Activated T-cell treated with anti-CD3 and anti-CD28 coated beads, Interleukin-2, amount 50 U/mL, for 24 hours (primary cell): ENCODE data around the gene FABP7.
"Not testable (repeated sequence)": the region's sequence is repeated elsewhere in the genome, so short reads cannot be mapped to it uniquely, and the experiment has no call there.

ENCODE experiments used
- DNase-seq: peaks from one replicate; pipeline ENCODE4 v3.0.0-alpha.2; 2020
- H3K27ac Mint-ChIP-seq: 2 replicates; pipeline ENCODE4 v1.8.0; 2020; ENCODE audit warnings: mild to moderate bottlenecking, mixed read lengths
- H3K27me3 Mint-ChIP-seq: 2 replicates; pipeline ENCODE4 v1.8.0; 2020; ENCODE audit warnings: mixed read lengths
- H3K36me3 Mint-ChIP-seq: 2 replicates; pipeline ENCODE4 v1.8.0; 2020; ENCODE audit warnings: low read depth, mixed read lengths
- H3K4me1 Mint-ChIP-seq: 2 replicates; pipeline ENCODE4 v1.8.0; 2020; ENCODE audit warnings: low read depth, mixed read lengths
- H3K4me3 Mint-ChIP-seq: 2 replicates; pipeline ENCODE4 v1.8.0; 2020; ENCODE audit warnings: mild to moderate bottlenecking, moderate library complexity, mixed read lengths
- H3K9me3 Mint-ChIP-seq: 2 replicates; pipeline ENCODE4 v1.8.0; 2020; ENCODE audit warnings: mixed read lengths

Gene FABP7

DNA sequence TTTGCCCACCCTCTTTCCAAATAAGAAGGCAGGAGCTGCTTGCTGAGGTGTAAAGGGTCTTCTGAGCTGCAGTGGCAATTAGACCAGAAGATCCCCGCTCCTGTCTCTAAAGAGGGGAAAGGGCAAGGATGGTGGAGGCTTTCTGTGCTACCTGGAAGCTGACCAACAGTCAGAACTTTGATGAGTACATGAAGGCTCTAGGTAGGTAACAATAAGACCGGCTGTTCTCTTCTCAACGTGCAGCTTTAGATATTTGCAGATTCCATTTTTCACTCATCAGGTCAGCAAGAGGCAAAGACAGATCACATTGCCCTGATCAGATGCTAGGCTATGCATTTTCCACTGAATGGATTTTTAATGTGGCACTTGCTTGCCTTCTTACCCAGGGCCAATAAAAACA lies at the start of gene FABP7:
Gene FABP7 (plus strand): TSS at position 50 of the 400 bp plus-strand sequence. CDS start 79 bp downstream, at position 129.
- Mint-ChIP-seq H3K9me3 (no peaks in the 10 kb centered on the region), H3K27me3 (peaks cover 10% of the 10 kb centered on the region), H3K4me3 (no peak within 1 kb of the TSS), H3K27ac (no peak within 1 kb of the TSS), H3K36me3 (no peaks in the 10 kb centered on the region), H3K4me1 (no peaks in the 10 kb centered on the region)
- DNase-seq, result no peak

GRCh38 chr6:122730334-122730733 lies 49.2 kb upstream of the FABP7 start:
- no peaks in the 10 kb centered on the region for H3K36me3 Mint-ChIP-seq
- no peak overlapping the region for H3K27ac Mint-ChIP-seq
- H3K4me1 Mint-ChIP-seq, result no peaks in the 10 kb centered on the region
- H3K4me3 Mint-ChIP-seq, result no peak overlapping the region
- H3K9me3 Mint-ChIP-seq, result no peaks in the 10 kb centered on the region
- no peak for DNase-seq
- H3K27me3 Mint-ChIP-seq, result peaks cover 10% of the 10 kb centered on the region

- no peaks in the 10 kb centered on the region for H3K36me3 Mint-ChIP-seq
- H3K27ac Mint-ChIP-seq, result no peak overlapping the region
- H3K4me3 Mint-ChIP-seq, result no peak overlapping the region
- H3K27me3 Mint-ChIP-seq, result peaks cover 13% of the 10 kb centered on the region
- H3K4me1 Mint-ChIP-seq, result no peaks in the 10 kb centered on the region
- DNase-seq, result no peak
- no peaks in the 10 kb centered on the region for H3K9me3 Mint-ChIP-seq
Measured at GRCh38 chr6:122730775-122731386, 48.6 kb upstream of the FABP7 start.

DNA sequence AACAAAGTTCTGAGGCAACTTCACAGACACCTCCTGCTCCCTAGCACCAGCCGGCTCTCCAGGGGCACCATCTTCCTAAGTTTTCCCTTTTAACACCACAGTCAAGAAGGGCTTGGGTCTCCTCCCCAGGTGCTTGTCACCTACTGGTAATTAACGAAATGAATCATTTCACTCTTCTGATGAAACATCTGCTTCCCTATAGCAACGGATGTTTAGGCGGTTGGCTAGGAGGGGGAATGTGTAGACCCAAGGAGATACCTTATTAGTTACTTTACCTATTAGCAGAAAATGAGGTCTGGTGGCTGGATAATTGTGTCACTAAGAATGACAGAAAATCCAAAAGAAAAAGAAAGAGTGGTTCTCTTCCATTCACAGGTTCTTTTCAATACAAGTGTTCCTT lies 46.3 kb upstream of the FABP7 start:
- no peak overlapping the region for H3K4me3 Mint-ChIP-seq
- H3K36me3 Mint-ChIP-seq, result no peaks in the 10 kb centered on the region
- H3K9me3 Mint-ChIP-seq, result no peaks in the 10 kb centered on the region
- no peaks in the 10 kb centered on the region for H3K4me1 Mint-ChIP-seq
- H3K27me3 Mint-ChIP-seq, result peaks cover 13% of the 10 kb centered on the region
- DNase-seq, result no peak
- no peak overlapping the region for H3K27ac Mint-ChIP-seq

GRCh38 chr6:122734529-122735395 lies 44.8 kb upstream of the FABP7 start:
- H3K36me3 Mint-ChIP-seq, result no peaks in the 10 kb centered on the region
- H3K27me3 Mint-ChIP-seq, result peaks cover 13% of the 10 kb centered on the region
- H3K4me1 Mint-ChIP-seq, result no peaks in the 10 kb centered on the region
- DNase-seq, result no peak
- no peak overlapping the region for H3K4me3 Mint-ChIP-seq
- H3K9me3 Mint-ChIP-seq, result no peaks in the 10 kb centered on the region
- H3K27ac Mint-ChIP-seq, result no peak overlapping the region

- no peak overlapping the region for H3K27ac Mint-ChIP-seq
- no peaks in the 10 kb centered on the region for H3K9me3 Mint-ChIP-seq
- DNase-seq, result no peak
- H3K36me3 Mint-ChIP-seq, result no peaks in the 10 kb centered on the region
- peaks cover 9% of the 10 kb centered on the region for H3K27me3 Mint-ChIP-seq
- no peaks in the 10 kb centered on the region for H3K4me1 Mint-ChIP-seq
- no peak overlapping the region for H3K4me3 Mint-ChIP-seq
Measured at GRCh38 chr6:122735582-122735981, 43.9 kb upstream of the FABP7 start.

GRCh38 chr6:122736163-122736562 lies 43.4 kb upstream of the FABP7 start:
- peaks cover 9% of the 10 kb centered on the region for H3K27me3 Mint-ChIP-seq

DNA sequence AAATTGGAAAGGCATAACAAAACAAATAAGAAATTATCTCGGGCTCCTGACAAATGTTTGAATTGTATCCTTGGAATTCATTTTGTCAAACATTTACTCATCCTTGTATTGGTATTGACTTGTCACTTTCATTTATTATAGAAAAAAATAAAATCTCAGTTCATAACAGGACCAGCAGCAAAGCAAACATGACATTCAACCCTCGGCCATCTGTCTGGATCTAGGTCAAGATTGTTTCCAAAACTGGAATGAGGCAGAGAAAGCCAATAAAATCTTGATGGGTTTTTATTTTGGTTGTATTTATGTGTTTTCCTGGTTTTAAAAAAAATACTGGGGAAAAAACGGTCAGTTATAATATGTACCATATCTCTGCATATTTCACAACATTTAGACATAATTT lies 42.9 kb upstream of the FABP7 start:
- Mint-ChIP-seq H3K9me3 (no peaks in the 10 kb centered on the region), H3K27me3 (peaks cover 9% of the 10 kb centered on the region), H3K4me1 (no peaks in the 10 kb centered on the region), H3K4me3 (no peak overlapping the region), H3K36me3 (no peaks in the 10 kb centered on the region), H3K27ac (no peak overlapping the region)
- DNase-seq, result no peak

More at GRCh38 chr6:122736163-122736562, 43.4 kb upstream of the FABP7 start:
- no peak overlapping the region for H3K4me3 Mint-ChIP-seq
- no peak for DNase-seq
- H3K27ac Mint-ChIP-seq, result no peak overlapping the region
- no peaks in the 10 kb centered on the region for H3K36me3 Mint-ChIP-seq
- no peaks in the 10 kb centered on the region for H3K9me3 Mint-ChIP-seq
- no peaks in the 10 kb centered on the region for H3K4me1 Mint-ChIP-seq

DNA sequence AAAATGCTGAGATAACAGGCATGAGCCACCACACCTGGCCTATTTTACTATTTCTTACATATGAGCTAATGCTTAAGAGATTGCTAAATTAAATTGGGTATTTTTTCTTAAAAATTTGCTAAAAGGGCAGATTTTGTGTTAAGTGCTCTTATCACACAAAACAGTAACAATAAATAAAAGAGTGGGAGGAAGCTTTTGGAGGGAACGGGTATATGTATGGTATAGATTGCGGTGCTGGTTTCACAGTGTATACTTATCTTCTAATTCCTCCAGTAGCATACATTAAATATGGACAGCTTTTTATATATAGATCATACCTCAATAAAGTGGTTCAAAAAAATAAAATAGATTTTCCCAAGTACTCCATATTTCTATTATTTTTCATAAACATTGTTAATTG lies 39.4 kb upstream of the FABP7 start:
- H3K36me3 Mint-ChIP-seq, result no peaks in the 10 kb centered on the region

GRCh38 chr6:122740936-122741335 lies 38.6 kb upstream of the FABP7 start:
- no peak overlapping the region for H3K4me3 Mint-ChIP-seq
- no peak overlapping the region for H3K27ac Mint-ChIP-seq
- H3K9me3 Mint-ChIP-seq, result no peaks in the 10 kb centered on the region
- H3K27me3 Mint-ChIP-seq, result no peaks in the 10 kb centered on the region
- H3K4me1 Mint-ChIP-seq, result no peaks in the 10 kb centered on the region
- no peak for DNase-seq
- no peaks in the 10 kb centered on the region for H3K36me3 Mint-ChIP-seq

More for the DNA sequence above, 39.4 kb upstream of the FABP7 start:
- Mint-ChIP-seq H3K4me3 (no peak overlapping the region), H3K27me3 (peaks cover 3% of the 10 kb centered on the region), H3K4me1 (no peaks in the 10 kb centered on the region), H3K27ac (no peak overlapping the region), H3K9me3 (no peaks in the 10 kb centered on the region)
- no peak for DNase-seq

DNA sequence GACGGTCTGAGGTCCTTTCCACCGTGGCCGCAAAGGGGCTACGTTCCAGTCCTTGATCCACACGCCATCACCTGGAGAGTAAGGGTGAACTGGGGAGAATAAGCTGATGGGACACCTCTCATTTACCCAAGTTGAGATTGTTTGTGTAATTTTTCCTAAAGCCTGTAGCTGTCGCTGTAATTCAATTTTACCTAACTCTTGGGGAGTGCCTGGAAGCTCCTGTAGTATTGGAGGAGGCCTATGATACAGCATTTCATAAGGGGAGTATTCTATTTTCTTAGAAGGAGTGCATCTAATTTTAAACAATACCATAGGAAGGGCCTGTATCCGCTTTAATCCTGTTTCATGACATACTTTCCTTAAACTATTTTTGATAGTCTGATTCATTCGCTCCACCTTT lies 35.3 kb upstream of the FABP7 start:
- not testable (repeated sequence) for H3K27ac Mint-ChIP-seq, H3K4me1 Mint-ChIP-seq, H3K27me3 Mint-ChIP-seq, H3K4me3 Mint-ChIP-seq, H3K36me3 Mint-ChIP-seq, H3K9me3 Mint-ChIP-seq, DNase-seq

DNA sequence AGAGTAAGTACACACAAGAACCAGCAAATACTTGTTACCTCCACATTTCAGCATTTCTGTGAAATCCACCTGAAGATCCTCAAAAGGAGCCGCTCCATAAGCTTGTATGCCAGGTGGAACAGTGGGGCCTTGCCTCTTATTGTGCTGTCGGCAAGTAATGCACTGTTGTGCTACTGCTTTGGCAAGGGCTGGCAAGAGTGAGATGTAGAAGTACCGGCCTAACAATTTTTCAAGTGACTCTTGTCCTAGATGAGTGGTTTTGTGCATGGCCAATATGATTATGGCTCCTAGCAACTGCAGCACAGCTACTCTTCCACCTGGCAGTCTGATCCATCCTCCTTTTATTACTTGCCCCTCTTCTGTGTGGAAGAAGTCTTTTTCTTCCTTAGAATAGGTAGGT lies 34.7 kb upstream of the FABP7 start:
- not testable (repeated sequence) for DNase-seq, H3K27me3 Mint-ChIP-seq, H3K36me3 Mint-ChIP-seq, H3K27ac Mint-ChIP-seq, H3K4me1 Mint-ChIP-seq, H3K4me3 Mint-ChIP-seq, H3K9me3 Mint-ChIP-seq

DNA sequence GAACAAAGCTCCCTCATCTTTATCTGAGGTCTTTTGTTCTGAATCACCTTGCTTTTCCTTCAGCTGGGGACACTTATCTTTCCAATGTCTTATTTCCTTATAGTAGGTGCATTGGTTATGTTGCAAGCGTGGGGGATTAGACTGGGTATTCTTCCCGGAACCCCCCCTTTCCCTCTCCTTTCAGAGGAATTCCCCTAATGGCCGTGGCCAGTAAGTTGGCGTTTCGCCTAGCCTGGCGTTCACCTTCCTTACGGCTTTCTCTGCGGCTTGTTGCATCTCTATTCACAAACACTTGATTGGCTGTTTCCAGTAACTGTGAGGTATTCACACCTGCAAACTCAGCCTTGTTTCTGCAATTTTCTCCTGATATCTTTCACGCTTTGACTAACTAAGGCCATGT lies 32.8 kb upstream of the FABP7 start:
- H3K9me3 Mint-ChIP-seq, result no peaks in the 10 kb centered on the region
- DNase-seq, result no peak
- no peak overlapping the region for H3K27ac Mint-ChIP-seq
- no peak overlapping the region for H3K4me3 Mint-ChIP-seq
- no peaks in the 10 kb centered on the region for H3K36me3 Mint-ChIP-seq
- H3K27me3 Mint-ChIP-seq, result no peaks in the 10 kb centered on the region
- H3K4me1 Mint-ChIP-seq, result peaks cover 11% of the 10 kb centered on the region

DNA sequence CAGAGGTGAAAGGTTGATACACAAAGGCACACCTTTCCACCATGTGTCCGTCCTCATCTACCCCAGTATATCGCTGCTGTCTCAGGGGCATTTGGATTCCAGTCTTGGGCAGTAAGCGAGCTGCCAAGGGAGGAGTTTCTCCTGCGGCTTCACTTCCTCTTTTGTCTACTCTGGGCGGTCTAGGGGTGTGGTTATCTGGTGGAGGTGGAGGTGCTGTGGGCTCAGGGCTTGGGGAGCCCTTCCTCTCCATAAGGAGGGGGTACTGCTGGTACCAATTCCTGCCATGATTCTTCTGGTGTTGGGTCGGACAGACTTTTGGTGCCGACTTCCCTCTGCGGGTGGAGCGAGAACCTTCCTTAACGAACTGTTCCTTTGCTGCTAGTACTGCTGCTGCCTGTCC lies 31.9 kb upstream of the FABP7 start:
- H3K27ac Mint-ChIP-seq, result no peak overlapping the region
- no peaks in the 10 kb centered on the region for H3K36me3 Mint-ChIP-seq
- DNase-seq, result no peak
- no peaks in the 10 kb centered on the region for H3K27me3 Mint-ChIP-seq
- H3K9me3 Mint-ChIP-seq, result no peaks in the 10 kb centered on the region
- H3K4me1 Mint-ChIP-seq, result peaks cover 17% of the 10 kb centered on the region
- no peak overlapping the region for H3K4me3 Mint-ChIP-seq

DNA sequence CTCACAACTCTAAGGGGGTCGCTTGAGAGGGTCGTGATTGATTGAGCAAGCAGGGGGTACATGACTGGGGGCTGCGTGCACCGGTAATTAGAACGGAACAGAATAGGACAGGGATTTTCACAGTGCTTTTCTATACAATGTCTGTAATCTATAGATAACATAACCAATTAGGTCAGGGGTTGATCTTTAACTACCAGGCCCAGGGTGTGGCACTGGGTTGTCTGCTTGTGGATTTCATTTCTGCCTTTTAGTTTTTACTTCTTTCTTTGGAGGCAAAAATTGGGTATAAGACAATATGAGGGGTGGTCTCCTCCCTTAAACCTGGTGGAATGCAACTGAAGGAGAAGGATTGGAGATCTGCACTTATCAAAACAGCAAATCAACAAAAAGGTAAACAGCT lies 30.6 kb upstream of the FABP7 start:
- not testable (repeated sequence) for H3K27ac Mint-ChIP-seq

More for the DNA sequence above, 30.6 kb upstream of the FABP7 start:
- H3K27me3 Mint-ChIP-seq, DNase-seq, H3K4me3 Mint-ChIP-seq, H3K9me3 Mint-ChIP-seq, H3K36me3 Mint-ChIP-seq: not testable (repeated sequence)
- H3K4me1 Mint-ChIP-seq, result peaks cover 27% of the 10 kb centered on the region
